ENCODE measurements around the gene TEFM.
"Not testable (repeated sequence)": the region's sequence is repeated elsewhere in the genome, so short reads cannot be mapped to it uniquely, and the experiment has no call there.

Gene TEFM

GRCh38 chr17:30933966-30934365 is 27.9 kb upstream of the TEFM start:
- H3K4me1 ChIP-seq (ENCODE audit: control insufficient read depth in 1 of 2, insufficient read depth in 2 of 2, low read length in 2 of 2) = no peaks in the 10 kb centered on the region
- H3K9ac ChIP-seq (ENCODE audit: low read depth in 1 of 2, low read length in 2 of 2) = no peak overlapping the region
- no peak overlapping the region for H3K27ac ChIP-seq (ENCODE audit: low read depth, low read length)
- H3K36me3 ChIP-seq (ENCODE audit: control insufficient read depth in 1 of 2, insufficient read depth in 2 of 2, low read length in 2 of 2) = peaks cover 0 to 4% of the 10 kb centered on the region in 2 donors
- no peaks in the 10 kb centered on the region for H3K9me3 ChIP-seq (ENCODE audit: control insufficient read depth in 1 of 2, low read length in 2 of 2)
- no peaks in the 10 kb centered on the region for H3K27me3 ChIP-seq (ENCODE audit: control insufficient read depth in 1 of 2, insufficient read depth in 2 of 2, low read length in 2 of 2)
- no peak overlapping the region for H3K4me3 ChIP-seq (ENCODE audit: low read depth in 1 of 2, low read length in 2 of 2)

GRCh38 chr17:30931582-30931981 is 25.5 kb upstream of the TEFM start:
- not testable (repeated sequence) for H3K4me1 ChIP-seq (ENCODE audit: control insufficient read depth in 1 of 2, insufficient read depth in 2 of 2, low read length in 2 of 2); H3K9me3 ChIP-seq (ENCODE audit: control insufficient read depth in 1 of 2, low read length in 2 of 2); H3K4me3 ChIP-seq (ENCODE audit: low read depth in 1 of 2, low read length in 2 of 2); H3K27me3 ChIP-seq (ENCODE audit: control insufficient read depth in 1 of 2, insufficient read depth in 2 of 2, low read length in 2 of 2); H3K36me3 ChIP-seq (ENCODE audit: control insufficient read depth in 1 of 2, insufficient read depth in 2 of 2, low read length in 2 of 2); H3K9ac ChIP-seq (ENCODE audit: low read depth in 1 of 2, low read length in 2 of 2); H3K27ac ChIP-seq (ENCODE audit: low read depth, low read length)

GRCh38 chr17:30930495-30930894 is 24.5 kb upstream of the TEFM start:
- Histone ChIP-seq H3K9ac (ENCODE audit: low read depth in 1 of 2, low read length in 2 of 2) (no peak overlapping the region), H3K4me1 (ENCODE audit: control insufficient read depth in 1 of 2, insufficient read depth in 2 of 2, low read length in 2 of 2) (no peaks in the 10 kb centered on the region), H3K27ac (ENCODE audit: low read depth, low read length) (no peak overlapping the region), H3K27me3 (ENCODE audit: control insufficient read depth in 1 of 2, insufficient read depth in 2 of 2, low read length in 2 of 2) (no peaks in the 10 kb centered on the region), H3K36me3 (ENCODE audit: control insufficient read depth in 1 of 2, insufficient read depth in 2 of 2, low read length in 2 of 2) (peaks cover 0 to 4% of the 10 kb centered on the region in 2 donors), H3K4me3 (ENCODE audit: low read depth in 1 of 2, low read length in 2 of 2) (no peak overlapping the region), H3K9me3 (ENCODE audit: control insufficient read depth in 1 of 2, low read length in 2 of 2) (no peaks in the 10 kb centered on the region)

GRCh38 chr17:30929861-30930260 is 23.8 kb upstream of the TEFM start:
- not testable (repeated sequence) for H3K4me1 ChIP-seq (ENCODE audit: control insufficient read depth in 1 of 2, insufficient read depth in 2 of 2, low read length in 2 of 2); H3K27ac ChIP-seq (ENCODE audit: low read depth, low read length); H3K9me3 ChIP-seq (ENCODE audit: control insufficient read depth in 1 of 2, low read length in 2 of 2); H3K36me3 ChIP-seq (ENCODE audit: control insufficient read depth in 1 of 2, insufficient read depth in 2 of 2, low read length in 2 of 2); H3K4me3 ChIP-seq (ENCODE audit: low read depth in 1 of 2, low read length in 2 of 2); H3K9ac ChIP-seq (ENCODE audit: low read depth in 1 of 2, low read length in 2 of 2); H3K27me3 ChIP-seq (ENCODE audit: control insufficient read depth in 1 of 2, insufficient read depth in 2 of 2, low read length in 2 of 2)

- Histone ChIP-seq H3K4me1 (ENCODE audit: control insufficient read depth in 1 of 2, insufficient read depth in 2 of 2, low read length in 2 of 2) (no peaks in the 10 kb centered on the region), H3K27me3 (ENCODE audit: control insufficient read depth in 1 of 2, insufficient read depth in 2 of 2, low read length in 2 of 2) (peaks cover 0 to 3% of the 10 kb centered on the region in 2 donors), H3K27ac (ENCODE audit: low read depth, low read length) (no peak overlapping the region), H3K4me3 (ENCODE audit: low read depth in 1 of 2, low read length in 2 of 2) (no peak overlapping the region), H3K9me3 (ENCODE audit: control insufficient read depth in 1 of 2, low read length in 2 of 2) (no peaks in the 10 kb centered on the region), H3K36me3 (ENCODE audit: control insufficient read depth in 1 of 2, insufficient read depth in 2 of 2, low read length in 2 of 2) (peaks cover 0 to 4% of the 10 kb centered on the region in 2 donors), H3K9ac (ENCODE audit: low read depth in 1 of 2, low read length in 2 of 2) (no peak overlapping the region)
Measured at GRCh38 chr17:30929081-30929633, 23.1 kb upstream of the TEFM start.

- H3K36me3 ChIP-seq (ENCODE audit: control insufficient read depth in 1 of 2, insufficient read depth in 2 of 2, low read length in 2 of 2) = peaks cover 0 to 4% of the 10 kb centered on the region in 2 donors
Measured at GRCh38 chr17:30928584-30928983, 22.5 kb upstream of the TEFM start.

GRCh38 chr17:30927756-30928155 is 21.7 kb upstream of the TEFM start:
- Histone ChIP-seq H3K27ac (ENCODE audit: low read depth, low read length) (no peak overlapping the region), H3K27me3 (ENCODE audit: control insufficient read depth in 1 of 2, insufficient read depth in 2 of 2, low read length in 2 of 2) (peaks cover 7 to 8% of the 10 kb centered on the region in 2 donors), H3K9ac (ENCODE audit: low read depth in 1 of 2, low read length in 2 of 2) (no peak overlapping the region), H3K4me1 (ENCODE audit: control insufficient read depth in 1 of 2, insufficient read depth in 2 of 2, low read length in 2 of 2) (no peaks in the 10 kb centered on the region), H3K4me3 (ENCODE audit: low read depth in 1 of 2, low read length in 2 of 2) (no peak overlapping the region), H3K36me3 (ENCODE audit: control insufficient read depth in 1 of 2, insufficient read depth in 2 of 2, low read length in 2 of 2) (peaks cover 0 to 4% of the 10 kb centered on the region in 2 donors), H3K9me3 (ENCODE audit: control insufficient read depth in 1 of 2, low read length in 2 of 2) (no peaks in the 10 kb centered on the region)

More at GRCh38 chr17:30928584-30928983, 22.5 kb upstream of the TEFM start:
- H3K4me3 ChIP-seq (ENCODE audit: low read depth in 1 of 2, low read length in 2 of 2) = no peak overlapping the region
- peaks cover 0 to 5% of the 10 kb centered on the region in 2 donors for H3K27me3 ChIP-seq (ENCODE audit: control insufficient read depth in 1 of 2, insufficient read depth in 2 of 2, low read length in 2 of 2)
- H3K4me1 ChIP-seq (ENCODE audit: control insufficient read depth in 1 of 2, insufficient read depth in 2 of 2, low read length in 2 of 2) = no peaks in the 10 kb centered on the region
- H3K9ac ChIP-seq (ENCODE audit: low read depth in 1 of 2, low read length in 2 of 2) = no peak overlapping the region
- no peaks in the 10 kb centered on the region for H3K9me3 ChIP-seq (ENCODE audit: control insufficient read depth in 1 of 2, low read length in 2 of 2)
- no peak overlapping the region for H3K27ac ChIP-seq (ENCODE audit: low read depth, low read length)

GRCh38 chr17:30926516-30926915 is 20.5 kb upstream of the TEFM start:
- Histone ChIP-seq H3K4me3 (ENCODE audit: low read depth in 1 of 2, low read length in 2 of 2) (no peak overlapping the region), H3K27ac (ENCODE audit: low read depth, low read length) (no peak overlapping the region), H3K4me1 (ENCODE audit: control insufficient read depth in 1 of 2, insufficient read depth in 2 of 2, low read length in 2 of 2) (peaks cover under 1 to 1% of the 10 kb centered on the region in 2 donors), H3K9me3 (ENCODE audit: control insufficient read depth in 1 of 2, low read length in 2 of 2) (no peaks in the 10 kb centered on the region), H3K9ac (ENCODE audit: low read depth in 1 of 2, low read length in 2 of 2) (no peak overlapping the region), H3K36me3 (ENCODE audit: control insufficient read depth in 1 of 2, insufficient read depth in 2 of 2, low read length in 2 of 2) (peaks cover 0 to 4% of the 10 kb centered on the region in 2 donors), H3K27me3 (ENCODE audit: control insufficient read depth in 1 of 2, insufficient read depth in 2 of 2, low read length in 2 of 2) (peaks cover 13 to 15% of the 10 kb centered on the region in 2 donors)

GRCh38 chr17:30924341-30924740 is 18.3 kb upstream of the TEFM start:
- Histone ChIP-seq H3K27ac (ENCODE audit: low read depth, low read length) (no peak overlapping the region), H3K9me3 (ENCODE audit: control insufficient read depth in 1 of 2, low read length in 2 of 2) (no peaks in the 10 kb centered on the region), H3K4me3 (ENCODE audit: low read depth in 1 of 2, low read length in 2 of 2) (no peak overlapping the region), H3K36me3 (ENCODE audit: control insufficient read depth in 1 of 2, insufficient read depth in 2 of 2, low read length in 2 of 2) (no peaks in the 10 kb centered on the region), H3K4me1 (ENCODE audit: control insufficient read depth in 1 of 2, insufficient read depth in 2 of 2, low read length in 2 of 2) (peaks cover 5% of the 10 kb centered on the region in 2 donors), H3K27me3 (ENCODE audit: control insufficient read depth in 1 of 2, insufficient read depth in 2 of 2, low read length in 2 of 2) (peaks cover 25% of the 10 kb centered on the region in 2 donors), H3K9ac (ENCODE audit: low read depth in 1 of 2, low read length in 2 of 2) (no peak overlapping the region)

GRCh38 chr17:30922235-30923030 is 16.4 kb upstream of the TEFM start:
- peak overlapping the region in 1 of 2 donors; percentile 1 for H3K9ac ChIP-seq (ENCODE audit: low read depth in 1 of 2, low read length in 2 of 2)
- peaks cover 25% of the 10 kb centered on the region in 2 donors for H3K27me3 ChIP-seq (ENCODE audit: control insufficient read depth in 1 of 2, insufficient read depth in 2 of 2, low read length in 2 of 2)
- H3K27ac ChIP-seq (ENCODE audit: low read depth, low read length) = no peak overlapping the region

More at GRCh38 chr17:30922235-30923030, 16.4 kb upstream of the TEFM start:
- Histone ChIP-seq H3K4me1 (ENCODE audit: control insufficient read depth in 1 of 2, insufficient read depth in 2 of 2, low read length in 2 of 2) (peaks cover 5% of the 10 kb centered on the region in 2 donors), H3K4me3 (ENCODE audit: low read depth in 1 of 2, low read length in 2 of 2) (peak overlapping the region; percentile 49 to 61), H3K36me3 (ENCODE audit: control insufficient read depth in 1 of 2, insufficient read depth in 2 of 2, low read length in 2 of 2) (no peaks in the 10 kb centered on the region), H3K9me3 (ENCODE audit: control insufficient read depth in 1 of 2, low read length in 2 of 2) (no peaks in the 10 kb centered on the region)

Measured in duodenal mucosa (tissue), 2 donors.